ENCODE results near the gene SLC1A2. TPM values are rescaled to one million over a fixed set of nuclear protein-coding genes. Genes with fewer than 3 reads are reported as not detected.
A peak's percentile ranks its signal among the peaks of the same experiment; 100 is the strongest.

Gene SLC1A2
- total and polyA plus RNA-seq, 2 donors (not counting 1 experiment from before 2014, with no cell fraction given): 1.2 to 7.6 TPM

- DNase-seq (ENCODE audit: low read depth in 2 of 2): peak in 1 of 2 donors; percentile 51
- H3K36me3 ChIP-seq (ENCODE audit: control insufficient read depth, insufficient read depth, low read length): no peaks in the 10 kb centered on the region
- no peaks in the 10 kb centered on the region for H3K79me2 ChIP-seq (ENCODE audit: control insufficient read depth, insufficient read depth, low read length)
- no peak overlapping the region for H3K27ac ChIP-seq (ENCODE audit: insufficient read depth, low read length)
- H3K4me3 ChIP-seq (replicated peaks in 1 of 4; ENCODE audit: control extremely low read depth in 1 of 4, insufficient read depth in 1 of 4, low read depth in 3 of 4, low read length in 4 of 4): no peak overlapping the region
- H3K4me1 ChIP-seq (ENCODE audit: control insufficient read depth, extremely low read depth, insufficient read depth, low read length): peaks cover 15% of the 10 kb centered on the region
- H4K20me1 ChIP-seq (ENCODE audit: control insufficient read depth, extremely low read depth, insufficient read depth, low read length): no peaks in the 10 kb centered on the region
- no peak overlapping the region for H2AFZ ChIP-seq (ENCODE audit: low read length)
- no peak overlapping the region for H3K9ac ChIP-seq (ENCODE audit: insufficient read depth, low read length)
- no peak overlapping the region for H3K4me2 ChIP-seq (ENCODE audit: extremely low read depth, insufficient read depth, low read length)
- no peaks in the 10 kb centered on the region for H3K27me3 ChIP-seq (ENCODE audit: control insufficient read depth, insufficient read depth, low read length)
- TF ChIP-seq EZH2 (IDR thresholded peaks at IDR 0.05; ENCODE audit: low read length, missing control alignments): no peak
- no peaks in the 10 kb centered on the region for H3K9me3 ChIP-seq (ENCODE audit: control insufficient read depth, insufficient read depth, low read depth, low read length)
Measured at GRCh38 chr11:35270342-35270741, 149.0 kb downstream of the SLC1A2 start.

DNA sequence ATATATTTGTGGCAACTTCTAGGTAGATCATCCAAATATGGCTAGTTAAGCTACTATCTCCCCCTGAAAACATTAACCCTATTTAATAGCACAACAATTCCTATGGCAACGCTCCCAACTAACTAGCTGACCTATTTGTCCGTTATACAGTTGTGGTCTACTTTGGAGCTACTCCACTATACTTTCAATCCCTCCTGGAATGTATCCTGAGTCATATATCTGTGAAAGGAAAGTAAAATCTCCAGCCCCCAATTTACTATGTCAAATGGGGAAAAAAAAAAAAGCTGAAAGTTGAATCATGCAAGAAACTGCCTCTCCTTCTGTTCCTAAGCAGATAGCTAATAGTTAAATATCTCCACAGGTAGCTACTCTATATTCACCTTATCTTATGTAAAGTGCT, 151.9 kb downstream of the SLC1A2 start:
- Histone ChIP-seq H3K27ac (ENCODE audit: insufficient read depth, low read length) (peak overlapping the region; percentile 29), H3K9me3 (ENCODE audit: control insufficient read depth, insufficient read depth, low read depth, low read length) (no peaks in the 10 kb centered on the region), H3K4me3 (replicated peaks in 1 of 4; ENCODE audit: control extremely low read depth in 1 of 4, insufficient read depth in 1 of 4, low read depth in 3 of 4, low read length in 4 of 4) (no peak overlapping the region), H3K27me3 (ENCODE audit: control insufficient read depth, insufficient read depth, low read length) (no peaks in the 10 kb centered on the region), H4K20me1 (ENCODE audit: control insufficient read depth, extremely low read depth, insufficient read depth, low read length) (no peaks in the 10 kb centered on the region), H2AFZ (ENCODE audit: low read length) (no peak overlapping the region), H3K4me1 (ENCODE audit: control insufficient read depth, extremely low read depth, insufficient read depth, low read length) (peaks cover 12% of the 10 kb centered on the region), H3K9ac (ENCODE audit: insufficient read depth, low read length) (no peak overlapping the region), H3K79me2 (ENCODE audit: control insufficient read depth, insufficient read depth, low read length) (no peaks in the 10 kb centered on the region), H3K4me2 (ENCODE audit: extremely low read depth, insufficient read depth, low read length) (peak overlapping the region; percentile 68), H3K36me3 (ENCODE audit: control insufficient read depth, insufficient read depth, low read length) (no peaks in the 10 kb centered on the region)
- TF ChIP-seq CTCF (conservative IDR thresholded peaks at IDR 0.05 in 1 of 2, IDR thresholded peaks at IDR 0.05 in 1 of 2; ENCODE audit: low read depth in 1 of 2, low read length in 2 of 2): no peak
- TF ChIP-seq EZH2 (IDR thresholded peaks at IDR 0.05; ENCODE audit: low read length, missing control alignments): no peak
- DNase-seq (ENCODE audit: low read depth in 2 of 2): peak; percentile 82 to 90

DNA sequence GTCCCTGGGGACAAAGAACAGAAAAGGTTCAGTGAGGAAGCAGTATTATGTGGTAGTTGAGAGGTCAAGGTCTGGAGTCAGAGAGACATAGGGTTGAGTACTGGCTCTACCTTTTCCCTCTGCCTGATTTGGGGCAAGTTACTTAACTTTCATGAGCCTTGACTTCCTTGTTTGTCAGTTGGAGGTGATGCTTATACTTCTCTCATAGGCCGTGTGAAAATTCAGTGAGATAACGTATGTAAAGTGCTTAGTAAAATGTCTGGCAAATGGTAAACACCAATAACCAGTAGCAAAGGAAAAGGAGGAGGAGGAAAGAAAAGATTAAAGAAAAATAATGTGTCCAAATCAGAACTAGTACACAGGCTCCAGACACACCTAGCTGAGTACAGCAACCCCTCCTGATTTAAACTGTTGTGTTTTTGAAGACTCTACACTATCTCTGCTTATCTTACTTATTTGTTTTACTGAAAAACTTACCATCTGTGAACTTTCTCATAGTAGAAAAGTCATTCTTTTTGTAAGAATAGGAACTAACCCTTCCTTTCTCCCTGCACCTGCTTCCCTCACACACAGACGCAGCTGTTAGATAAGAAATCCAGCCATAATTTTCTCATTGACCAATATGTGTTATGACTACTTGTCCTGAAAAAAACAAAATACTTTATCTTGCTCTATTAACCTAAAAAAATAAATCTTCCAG, 153.5 kb downstream of the SLC1A2 start:
- Histone ChIP-seq H2AFZ (ENCODE audit: low read length) (no peak overlapping the region), H3K27me3 (ENCODE audit: control insufficient read depth, insufficient read depth, low read length) (no peaks in the 10 kb centered on the region), H4K20me1 (ENCODE audit: control insufficient read depth, extremely low read depth, insufficient read depth, low read length) (no peaks in the 10 kb centered on the region), H3K4me2 (ENCODE audit: extremely low read depth, insufficient read depth, low read length) (no peak overlapping the region), H3K27ac (ENCODE audit: insufficient read depth, low read length) (no peak overlapping the region), H3K36me3 (ENCODE audit: control insufficient read depth, insufficient read depth, low read length) (no peaks in the 10 kb centered on the region), H3K9ac (ENCODE audit: insufficient read depth, low read length) (no peak overlapping the region), H3K4me3 (replicated peaks in 1 of 4; ENCODE audit: control extremely low read depth in 1 of 4, insufficient read depth in 1 of 4, low read depth in 3 of 4, low read length in 4 of 4) (no peak overlapping the region), H3K79me2 (ENCODE audit: control insufficient read depth, insufficient read depth, low read length) (no peaks in the 10 kb centered on the region), H3K4me1 (ENCODE audit: control insufficient read depth, extremely low read depth, insufficient read depth, low read length) (peaks cover 12% of the 10 kb centered on the region), H3K9me3 (ENCODE audit: control insufficient read depth, insufficient read depth, low read depth, low read length) (no peaks in the 10 kb centered on the region)
- TF ChIP-seq EZH2 (IDR thresholded peaks at IDR 0.05; ENCODE audit: low read length, missing control alignments) (no peak), CTCF (conservative IDR thresholded peaks at IDR 0.05 in 1 of 2, IDR thresholded peaks at IDR 0.05 in 1 of 2; ENCODE audit: low read depth in 1 of 2, low read length in 2 of 2) (no peak)
- no peak for DNase-seq (ENCODE audit: low read depth in 2 of 2)
